D721Med (cell line): Measurements from ENCODE around the gene EOGT.
A peak's percentile ranks its signal among the peaks of the same experiment; 100 is the strongest.

Experiments
- DNase-seq: peaks from one replicate; pipeline ENCODE4 v3.0.0; 2011; ENCODE audit warnings: low spot score; ENCODE audit not compliant: insufficient read length
- FAIRE-seq: peaks from 2 replicates; lab custom pipeline; 2011; peaks lifted over from hg19 to GRCh38; lab: Jason Lieb, UNC
- CTCF ChIP-seq: IDR thresholded peaks from 2 replicates; pipeline ENCODE4 v1.5.1; 2012; ENCODE audit warnings: mild to moderate bottlenecking, control low read depth; ENCODE audit not compliant: insufficient read depth; ENCODE audit errors: missing control alignments

The EOGT gene

GRCh38 chr3:68999605-69000004 lies 13.9 kb downstream of the EOGT start:
- no peak for DNase-seq
- no peak for FAIRE-seq
- no peak for TF ChIP-seq CTCF

- DNase-seq, result no peak
- FAIRE-seq, result no peak
- TF ChIP-seq CTCF, result no peak
These were observed 14.3 kb downstream of the EOGT start for GRCh38 chr3:68999158-68999557.

- FAIRE-seq, result peak; percentile 38
- TF ChIP-seq CTCF, result no peak
- DNase-seq, result no peak
These were observed 15.6 kb downstream of the EOGT start for GRCh38 chr3:68997887-68998286.

GRCh38 chr3:68996356-68996995 lies 17.0 kb downstream of the EOGT start:
- DNase-seq, result no peak
- TF ChIP-seq CTCF, result no peak
- no peak for FAIRE-seq

- no peak for DNase-seq
- FAIRE-seq, result no peak
- TF ChIP-seq CTCF, result no peak
These were observed 24.7 kb downstream of the EOGT start for GRCh38 chr3:68988740-68989139.

- TF ChIP-seq CTCF, result no peak
- FAIRE-seq (peak; percentile 32), DNase-seq (no peak)
These were observed 26.2 kb downstream of the EOGT start for GRCh38 chr3:68987322-68987721.

GRCh38 chr3:68986496-68987208 lies 26.8 kb downstream of the EOGT start:
- no peak for TF ChIP-seq CTCF
- no peak for DNase-seq
- FAIRE-seq, result no peak
